Measurements from ENCODE around the gene DIAPH2. TPM values are rescaled to one million over a fixed set of nuclear protein-coding genes. Genes with fewer than 3 reads are reported as not detected.
"Not testable (repeated sequence)": the region's sequence is repeated elsewhere in the genome, so short reads cannot be mapped to it uniquely, and the experiment has no call there.

Gene DIAPH2
- total RNA-seq, 1 donor, result 42.3 TPM

- no peak overlapping the region for H3K4me3 ChIP-seq (ENCODE audit: low read depth, low read length)
- TF ChIP-seq, protein P1, sequence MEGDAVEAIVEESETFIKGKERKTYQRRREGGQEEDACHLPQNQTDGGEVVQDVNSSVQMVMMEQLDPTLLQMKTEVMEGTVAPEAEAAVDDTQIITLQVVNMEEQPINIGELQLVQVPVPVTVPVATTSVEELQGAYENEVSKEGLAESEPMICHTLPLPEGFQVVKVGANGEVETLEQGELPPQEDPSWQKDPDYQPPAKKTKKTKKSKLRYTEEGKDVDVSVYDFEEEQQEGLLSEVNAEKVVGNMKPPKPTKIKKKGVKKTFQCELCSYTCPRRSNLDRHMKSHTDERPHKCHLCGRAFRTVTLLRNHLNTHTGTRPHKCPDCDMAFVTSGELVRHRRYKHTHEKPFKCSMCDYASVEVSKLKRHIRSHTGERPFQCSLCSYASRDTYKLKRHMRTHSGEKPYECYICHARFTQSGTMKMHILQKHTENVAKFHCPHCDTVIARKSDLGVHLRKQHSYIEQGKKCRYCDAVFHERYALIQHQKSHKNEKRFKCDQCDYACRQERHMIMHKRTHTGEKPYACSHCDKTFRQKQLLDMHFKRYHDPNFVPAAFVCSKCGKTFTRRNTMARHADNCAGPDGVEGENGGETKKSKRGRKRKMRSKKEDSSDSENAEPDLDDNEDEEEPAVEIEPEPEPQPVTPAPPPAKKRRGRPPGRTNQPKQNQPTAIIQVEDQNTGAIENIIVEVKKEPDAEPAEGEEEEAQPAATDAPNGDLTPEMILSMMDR (IDR thresholded peaks at IDR 0.05; ENCODE audit: insufficient read depth, low read length), result no peak
- no peak for DNase-seq (ENCODE audit: low read depth)
Measured at GRCh38 chrX:97401586-97402136, 717.0 kb downstream of the DIAPH2 start.

DNA sequence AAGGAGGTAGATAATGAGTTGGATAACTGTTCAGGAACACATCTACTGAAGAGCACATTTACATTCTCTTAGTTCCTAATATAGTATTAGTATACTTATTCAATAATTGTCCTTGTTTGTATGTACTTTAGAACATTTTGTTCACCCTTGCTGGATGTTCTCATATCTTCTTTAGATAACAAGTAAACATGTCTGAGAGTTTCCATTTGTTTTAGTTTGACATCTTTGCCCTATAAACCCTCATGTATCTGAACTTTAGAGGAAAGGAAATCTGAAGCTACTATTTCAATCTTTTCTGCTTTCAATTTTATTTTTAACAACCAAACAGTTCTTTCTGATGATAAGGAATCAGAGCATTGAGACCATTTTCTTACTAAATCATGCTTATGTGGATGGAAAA is 717.7 kb downstream of the DIAPH2 start:
- H3K4me3 ChIP-seq (ENCODE audit: low read depth, low read length), result no peak overlapping the region
- TF ChIP-seq, protein P1 (IDR thresholded peaks at IDR 0.05; ENCODE audit: insufficient read depth, low read length), result no peak
- no peak for DNase-seq (ENCODE audit: low read depth)

- DNase-seq (ENCODE audit: low read depth), result no peak
- H3K4me3 ChIP-seq (ENCODE audit: low read depth, low read length), result no peak overlapping the region
- TF ChIP-seq, protein P1 (IDR thresholded peaks at IDR 0.05; ENCODE audit: insufficient read depth, low read length), result no peak
Measured at GRCh38 chrX:97402903-97403302, 718.3 kb downstream of the DIAPH2 start.

- no peak overlapping the region for H3K4me3 ChIP-seq (ENCODE audit: low read depth, low read length)
- TF ChIP-seq, protein P1 (IDR thresholded peaks at IDR 0.05; ENCODE audit: insufficient read depth, low read length), result no peak
- DNase-seq (ENCODE audit: low read depth), result no peak
Measured at GRCh38 chrX:97405031-97405660, 720.5 kb downstream of the DIAPH2 start.

DNA sequence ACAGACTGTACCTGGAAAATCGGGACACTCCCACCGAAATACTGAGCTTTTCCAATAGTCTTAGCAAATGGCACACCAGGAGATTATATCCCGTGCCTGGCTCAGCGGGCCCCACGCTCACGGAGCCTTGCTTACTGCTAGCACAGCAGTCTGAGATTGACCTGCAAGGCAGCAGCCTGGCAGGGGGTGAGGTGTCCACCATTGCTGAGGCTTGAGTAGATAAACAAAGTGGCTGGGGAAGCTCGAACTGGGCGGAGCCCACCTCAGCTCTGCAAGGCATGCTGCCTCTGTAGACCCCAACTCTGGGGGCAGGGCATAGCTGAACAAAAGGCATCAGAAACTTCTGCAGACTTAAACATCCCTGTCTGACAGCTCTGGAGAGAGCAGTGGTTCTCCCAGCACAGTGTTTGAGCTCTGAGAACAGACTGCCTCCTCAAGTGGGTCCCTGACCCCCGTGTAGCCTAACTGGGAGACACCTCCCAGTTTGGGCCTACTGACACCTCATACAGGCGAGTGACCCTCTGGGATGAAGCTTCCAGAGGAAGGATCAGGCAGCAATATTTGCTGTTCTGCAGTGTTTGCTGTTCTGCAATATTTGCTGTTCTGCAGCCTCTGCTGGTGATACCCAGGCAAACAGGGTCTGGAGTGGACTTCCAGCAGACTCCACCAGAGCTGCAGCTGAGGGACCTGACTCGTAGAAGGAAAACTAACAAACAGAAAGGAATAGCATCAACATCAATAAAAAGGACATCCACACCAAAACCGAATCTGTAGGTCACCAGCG is 725.2 kb downstream of the DIAPH2 start:
- H3K4me3 ChIP-seq (ENCODE audit: low read depth, low read length); DNase-seq (ENCODE audit: low read depth): not testable (repeated sequence)

GRCh38 chrX:97416461-97416860 is 731.8 kb downstream of the DIAPH2 start:
- DNase-seq (ENCODE audit: low read depth), result no peak
- H3K4me3 ChIP-seq (ENCODE audit: low read depth, low read length), result no peak overlapping the region
- TF ChIP-seq, protein P1 (IDR thresholded peaks at IDR 0.05; ENCODE audit: insufficient read depth, low read length), result no peak

- no peak for DNase-seq (ENCODE audit: low read depth)
- H3K4me3 ChIP-seq (ENCODE audit: low read depth, low read length), result no peak overlapping the region
- TF ChIP-seq, protein P1 (IDR thresholded peaks at IDR 0.05; ENCODE audit: insufficient read depth, low read length), result no peak
Measured at GRCh38 chrX:97429101-97429500, 744.5 kb downstream of the DIAPH2 start.
